MM.1S (cell line): ENCODE measurements around the gene EGR2.

Experiments used
- DNase-seq: peaks from one replicate; pipeline ENCODE4 v3.0.0-alpha.2; 2015
- H2AFZ ChIP-seq: fragments of 300-600 bp; sonication (generic); 2 replicates; pipeline ENCODE4 v1.6.0; 2016; ENCODE audit warnings: antibody characterized with exemption, low read length
- H3F3A ChIP-seq: fragments of 300-600 bp; sonication (generic); 2 replicates; pipeline ENCODE4 v1.6.1; 2016; ENCODE audit warnings: mild to moderate bottlenecking, antibody characterized with exemption, low read length, moderate library complexity, mixed read lengths; ENCODE audit not compliant: insufficient read depth
- H3K27ac ChIP-seq: fragments of 300-600 bp; sonication (generic); 2 replicates; pipeline ENCODE4 v1.5.1; 2016; ENCODE audit warnings: mild to moderate bottlenecking, low read length
- H3K27me3 ChIP-seq: fragments of 300-600 bp; sonication (generic); replicated peaks from 2 replicates; pipeline ENCODE4 v1.6.0; 2016; ENCODE audit warnings: low read length; ENCODE audit not compliant: insufficient read depth
- H3K36me3 ChIP-seq: fragments of 300-600 bp; sonication (generic); replicated peaks from 2 replicates; pipeline ENCODE4 v1.6.1; 2016; ENCODE audit warnings: mild to moderate bottlenecking, low read length, mixed read lengths; ENCODE audit not compliant: insufficient read depth
- H3K4me1 ChIP-seq: fragments of 300-600 bp; sonication (generic); 2 replicates; pipeline ENCODE4 v1.6.1; 2016; ENCODE audit warnings: low read length, mixed read lengths
- H3K4me2 ChIP-seq: fragments of 300-600 bp; sonication (generic); 2 replicates; pipeline ENCODE4 v1.6.0; 2016; ENCODE audit warnings: low read depth, low read length
- H3K4me3 ChIP-seq: fragments of 300-600 bp; sonication (generic); 2 replicates; pipeline ENCODE4 v1.5.1; 2016; ENCODE audit warnings: low read length, mixed read lengths
- H3K79me2 ChIP-seq: fragments of 300-600 bp; sonication (generic); 2 replicates; pipeline ENCODE4 v1.6.1; 2016; ENCODE audit warnings: mixed run types, low read length, mixed read lengths
- H3K9ac ChIP-seq: fragments of 300-600 bp; sonication (generic); 2 replicates; pipeline ENCODE4 v1.6.1; 2016; ENCODE audit warnings: low read length, mixed read lengths
- H3K9me2 ChIP-seq: fragments of 300-600 bp; sonication (generic); replicated peaks from 2 replicates; pipeline ENCODE4 v1.6.1; 2016; ENCODE audit warnings: mild to moderate bottlenecking, low read length, mixed read lengths; ENCODE audit not compliant: insufficient read depth
- H3K9me3 ChIP-seq: fragments of 300-600 bp; sonication (generic); replicated peaks from 2 replicates; pipeline ENCODE4 v1.6.1; 2016; ENCODE audit warnings: mild to moderate bottlenecking, low read length, mixed read lengths; ENCODE audit not compliant: insufficient read depth
- H4K20me1 ChIP-seq: fragments of 300-600 bp; sonication (generic); 2 replicates; pipeline ENCODE4 v1.6.1; 2016; ENCODE audit warnings: mild to moderate bottlenecking, low read length, moderate library complexity, mixed read lengths; ENCODE audit not compliant: insufficient read depth
- CTCF ChIP-seq: fragments of 300-600 bp; sonication (generic); IDR thresholded peaks from 2 replicates; pipeline ENCODE4 v1.5.1; 2016; ENCODE audit warnings: antibody characterized with exemption, low read length, mixed read lengths
- EZH2 ChIP-seq: fragments of 300-600 bp; sonication (generic); optimal IDR thresholded peaks from 2 replicates; pipeline ENCODE3; 2017; ENCODE audit warnings: low read depth, mild to moderate bottlenecking, antibody characterized with exemption, low read length, mixed read lengths
- EZH2phosphoT487 ChIP-seq: fragments of 300-600 bp; sonication (generic); IDR thresholded peaks from 2 replicates; pipeline ENCODE4 v1.6.1; 2018; ENCODE audit warnings: antibody characterized with exemption, low read length

The EGR2 gene

GRCh38 chr10:62819141-62819920 is 3.2 kb upstream of the EGR2 start:
- Histone ChIP-seq H3K27me3 (peaks cover 16% of the 10 kb centered on the region), H3K79me2 (no peaks in the 10 kb centered on the region), H4K20me1 (no peaks in the 10 kb centered on the region), H3K9me2 (no peaks in the 10 kb centered on the region), H3K4me1 (peaks cover 8% of the 10 kb centered on the region; the same call in 1 of the 2 replicates), H3K4me2 (no peak overlapping the region), H2AFZ (no peak overlapping the region), H3K36me3 (no peaks in the 10 kb centered on the region), H3F3A (peaks cover 12% of the 10 kb centered on the region), H3K27ac (no peak overlapping the region), H3K9me3 (no peaks in the 10 kb centered on the region), H3K4me3 (no peak overlapping the region), H3K9ac (no peak overlapping the region)
- no peak for TF ChIP-seq CTCF
- no peak for TF ChIP-seq EZH2
- no peak for TF ChIP-seq EZH2phosphoT487
- no peak for DNase-seq

- no peaks in the 10 kb centered on the region for H3K79me2 ChIP-seq
- H3K9me2 ChIP-seq, result no peaks in the 10 kb centered on the region
- no peak for DNase-seq
- H3K36me3 ChIP-seq, result no peaks in the 10 kb centered on the region
- H2AFZ ChIP-seq, result peak overlapping the region; percentile 58; the same call in 1 of the 2 replicates
- TF ChIP-seq EZH2 (no peak), CTCF (no peak), EZH2phosphoT487 (no peak)
- H3K4me2 ChIP-seq, result peak overlapping the region; percentile 98
- H4K20me1 ChIP-seq, result no peaks in the 10 kb centered on the region
- no peaks in the 10 kb centered on the region for H3K9me3 ChIP-seq
- peaks cover 12% of the 10 kb centered on the region for H3F3A ChIP-seq
- no peak overlapping the region for H3K9ac ChIP-seq
- H3K4me1 ChIP-seq, result peaks cover 8% of the 10 kb centered on the region; the same call in 1 of the 2 replicates
- peaks cover 20% of the 10 kb centered on the region for H3K27me3 ChIP-seq
- peak overlapping the region; percentile 82 for H3K4me3 ChIP-seq
- no peak overlapping the region for H3K27ac ChIP-seq
These were observed 2.4 kb upstream of the EGR2 start for GRCh38 chr10:62818426-62819011.

- H3K9me2 ChIP-seq, result no peaks in the 10 kb centered on the region
- no peaks in the 10 kb centered on the region for H3K36me3 ChIP-seq
- H4K20me1 ChIP-seq, result no peaks in the 10 kb centered on the region
- peaks cover 20% of the 10 kb centered on the region for H3K27me3 ChIP-seq
- H2AFZ ChIP-seq, result peak overlapping the region; percentile 58
- H3K4me3 ChIP-seq, result peak overlapping the region; percentile 82
- TF ChIP-seq CTCF (peak; percentile 75), EZH2 (no peak)
- H3K4me1 ChIP-seq, result peaks cover 8% of the 10 kb centered on the region; the same call in 1 of the 2 replicates
- peak overlapping the region; percentile 98 for H3K4me2 ChIP-seq
- H3K27ac ChIP-seq, result peak overlapping the region; percentile 72; the same call in 1 of the 2 replicates
- no peaks in the 10 kb centered on the region for H3K9me3 ChIP-seq
- H3F3A ChIP-seq, result peaks cover 12% of the 10 kb centered on the region
- DNase-seq, result peak; percentile 77
- peak overlapping the region; percentile 75; the same call in 1 of the 2 replicates for H3K9ac ChIP-seq
- no peaks in the 10 kb centered on the region for H3K79me2 ChIP-seq
These were observed 1.7 kb upstream of the EGR2 start for GRCh38 chr10:62817766-62818425.
